Measurements from ENCODE around the gene SLC35E2B.

- TF ChIP-seq EP300 (IDR thresholded peaks at IDR 0.05) (no peak), POLR2A (IDR thresholded peaks at IDR 0.05) (no peak), CTCF (IDR thresholded peaks at IDR 0.05) (no peak)
These were observed 63.7 kb downstream of the SLC35E2B start for GRCh38 chr1:1628754-1629429.
